Endothelial cell of umbilical vein (primary cell): ENCODE results near the gene COL4A1. TPM values are rescaled to one million over a fixed set of nuclear protein-coding genes. Genes with fewer than 3 reads are reported as not detected.

ENCODE experiments used
- BruUV-seq: library from RNA; stranded (reverse); fragments of 400-500 nt; replicated peaks from 2 replicates; lab custom pipeline; 2021; lab: Mats Ljungman, UMichigan
- CTCF ChIA-PET: fragments of 300-600, 350-600 bp; sonication (Branson Sonifier 250); formaldehyde crosslinking; loops from one replicate; lab custom pipeline; 2021; ENCODE audit warnings: antibody characterized with exemption, inconsistent platforms; lab: Charles Lee
- POLR2A ChIA-PET: fragments of 300-600, 350-600 bp; sonication (Branson Sonifier 250); formaldehyde crosslinking; loops from one replicate; lab custom pipeline; 2021; ENCODE audit warnings: antibody characterized with exemption, inconsistent platforms; lab: Charles Lee
- DNase-seq: peaks from one replicate; pipeline ENCODE4 v3.0.0-alpha.2; 2011; ENCODE audit warnings: low read depth, low spot score
- FAIRE-seq: peaks from 2 replicates; lab custom pipeline; 2011; peaks lifted over from hg19 to GRCh38; lab: Jason Lieb, UNC
- H2AFZ ChIP-seq: 2 replicates; pipeline ENCODE4 v1.6.0; 2012; ENCODE audit warnings: low read depth, low read length, control low read depth, inconsistent platforms
- H3K27ac ChIP-seq: 2 replicates; pipeline ENCODE4 v1.5.1; 2011; ENCODE audit warnings: low read depth, mild to moderate bottlenecking, control low read depth, low read length, moderate library complexity; ENCODE audit not compliant: insufficient read depth
- H3K27me3 ChIP-seq, 2 experiments: 2 replicates each; pipeline versions ENCODE4 v1.6.0 to v1.6.1; 2011; ENCODE audit warnings: low read length in 2 of 2, mixed read lengths in 1 of 2; ENCODE audit not compliant: control insufficient read depth in 2 of 2, insufficient read depth in 2 of 2
- H3K36me3 ChIP-seq, 2 experiments: 2 replicates in 1 of 2; 3 replicates in 1 of 2; pipeline ENCODE4 v1.5.1; 2011; ENCODE audit warnings: low read length in 2 of 2, mild to moderate bottlenecking in 1 of 2, moderate library complexity in 1 of 2; ENCODE audit not compliant: control insufficient read depth in 2 of 2, insufficient read depth in 2 of 2; ENCODE audit errors: extremely low read depth in 1 of 2
- H3K4me1 ChIP-seq: 3 replicates; pipeline ENCODE4 v1.5.1; 2011; ENCODE audit warnings: mild to moderate bottlenecking, low read length; ENCODE audit not compliant: control insufficient read depth, insufficient read depth; ENCODE audit errors: extremely low read depth
- H3K4me2 ChIP-seq: 2 replicates; pipeline ENCODE4 v1.6.1; 2011; ENCODE audit warnings: low read length, control low read depth, mixed read lengths; ENCODE audit not compliant: insufficient read depth
- H3K4me3 ChIP-seq, 3 experiments: fragments of 200-600 bp in 1 of 3; sonication (generic), shearing (Covaris generic) in 1 of 3; replicated peaks in 1 of 3; 2 replicates each; pipeline ENCODE4 v1.5.1; 2011 to 2016; ENCODE audit warnings: control low read depth in 3 of 3, low read length in 3 of 3, mild to moderate bottlenecking in 2 of 3, inconsistent platforms in 1 of 3, low read depth in 1 of 3, moderate library complexity in 1 of 3; ENCODE audit not compliant: insufficient read depth in 1 of 3
- H3K79me2 ChIP-seq: 2 replicates; pipeline ENCODE4 v1.6.0; 2012; ENCODE audit warnings: low read length, inconsistent platforms; ENCODE audit not compliant: control insufficient read depth, insufficient read depth
- H3K9ac ChIP-seq: replicated peaks from 2 replicates; pipeline ENCODE3; 2011; ENCODE audit warnings: low read length, control low read depth; ENCODE audit not compliant: insufficient read depth; ENCODE audit errors: extremely low read depth
- H3K9me1 ChIP-seq: replicated peaks from 3 replicates; pipeline ENCODE4 v1.6.0; 2011; ENCODE audit warnings: mild to moderate bottlenecking, low read length; ENCODE audit not compliant: control insufficient read depth, insufficient read depth; ENCODE audit errors: extremely low read depth
- H3K9me3 ChIP-seq: replicated peaks from 2 replicates; pipeline ENCODE4 v1.5.1; 2012; ENCODE audit warnings: low read length, inconsistent platforms; ENCODE audit not compliant: control insufficient read depth, insufficient read depth
- H4K20me1 ChIP-seq: replicated peaks from 2 replicates; pipeline ENCODE3; 2011; ENCODE audit warnings: mild to moderate bottlenecking, low read length; ENCODE audit not compliant: control insufficient read depth, insufficient read depth; ENCODE audit errors: extremely low read depth
- EZH2 ChIP-seq: IDR thresholded peaks from 2 replicates; pipeline ENCODE4 v1.6.1; 2012; ENCODE audit warnings: borderline replicate concordance, low read depth, mild to moderate bottlenecking, moderate library complexity, low read length, inconsistent platforms; ENCODE audit not compliant: severe bottlenecking
- GATA2 ChIP-seq: IDR thresholded peaks from 2 replicates; pipeline ENCODE4 v1.7.0; 2011; ENCODE audit warnings: low read depth, mild to moderate bottlenecking, moderate library complexity, mixed read lengths, low read length; ENCODE audit not compliant: insufficient read length, insufficient read depth
- JUN ChIP-seq: IDR thresholded peaks from 2 replicates; pipeline ENCODE4 v1.6.1; 2011; ENCODE audit warnings: borderline replicate concordance, low read depth; ENCODE audit not compliant: insufficient read length, insufficient read depth
- MYC ChIP-seq: IDR thresholded peaks from one replicate; pipeline ENCODE4 v1.6.1; 2011; ENCODE audit warnings: mild to moderate bottlenecking, low read depth, low read length
- POLR2A ChIP-seq: IDR thresholded peaks from 2 replicates; pipeline ENCODE4 v1.6.1; 2012; ENCODE audit warnings: low read depth, mild to moderate bottlenecking, control low read depth, low read length
- POLR2AphosphoS5 ChIP-seq: IDR thresholded peaks from 2 replicates; pipeline ENCODE4 v1.6.1; 2012; ENCODE audit warnings: low read depth, mild to moderate bottlenecking, control low read depth, low read length, moderate library complexity; ENCODE audit not compliant: insufficient read depth
- dilution Hi-C: fragments of 300-500 bp; cut with MboI; formaldehyde crosslinking; loops from one replicate; pipeline ENCODE4 v1.15.0; 2019; ENCODE audit warnings: low sequenced_read_pairs; ENCODE audit not compliant: extremely low pct_ligation_motif_present
- intact Hi-C: fragments of 100-400 bp; cut with micrococcal nuclease; formaldehyde crosslinking; loops from one replicate; pipeline ENCODE4 v1.10.0; 2022
- polyA plus RNA-seq, 4 experiments: library from polyadenylated mRNA; depleted of rRNA in 3 of 4; stranded (reverse) in 3 of 4; unstranded in 1 of 4; fragments of >200 nt; gene quantifications; 2 replicates each; pipeline versions ENCODE4 v1.2.1 to v1.2.3, GENCODE V29; 2011 to 2012; ENCODE audit warnings: missing spikeins in 1 of 4
- total RNA-seq: library from RNA; stranded (reverse); gene quantifications from 2 replicates; pipeline ENCODE4 v1.2.3, GENCODE V29; 2021
- TF ChIP-seq, protein P1 (sequence below), 2 donors: IDR thresholded peaks; 1 replicate in 1 of 2; 2 replicates in 1 of 2; pipeline ENCODE4 v1.5.1; 2011; ENCODE audit warnings: low read length in 2 of 2, mild to moderate bottlenecking in 2 of 2, moderate library complexity in 2 of 2, control low read depth in 1 of 2, inconsistent platforms in 1 of 2, low read depth in 1 of 2; ENCODE audit not compliant: insufficient read depth in 1 of 2; ENCODE audit errors: extremely low read depth in 1 of 2
- TF ChIP-seq, protein P2 (sequence below): IDR thresholded peaks from 2 replicates; pipeline ENCODE4 v1.6.1; 2011; ENCODE audit not compliant: insufficient read depth, insufficient read length

Gene COL4A1
- total and polyA plus RNA-seq, 2 donors (not counting 3 experiments of a cell fraction or from before 2014, with no cell fraction given) = 384 to 1,119 TPM

DNA sequence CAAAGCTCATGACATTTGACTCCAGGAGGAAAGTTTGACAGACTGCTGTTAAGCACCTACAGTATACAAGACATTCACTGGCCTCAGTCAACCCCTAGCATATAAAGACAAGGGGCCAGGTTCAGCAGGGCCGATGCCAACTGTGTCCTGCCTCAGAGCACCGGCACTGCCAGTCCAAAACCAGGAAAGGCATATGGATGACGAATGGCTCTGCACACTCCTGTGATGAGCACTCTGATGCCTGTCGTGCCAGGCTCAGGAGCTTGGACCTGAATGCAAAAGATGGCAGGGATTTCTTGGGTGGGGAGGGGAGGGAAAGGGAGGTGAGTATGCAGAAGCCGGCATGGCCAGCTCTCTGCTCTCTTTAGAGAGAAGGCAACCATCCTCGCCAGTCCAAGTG is 38.9 kb downstream of the COL4A1 start:
- BruUV-seq = no TSS peak
- POLR2A ChIA-PET = no interaction called here
- Histone ChIP-seq H3K27me3 (no peaks in the 10 kb centered on the region), H3K9ac (no peak overlapping the region), H3K4me2 (no peak overlapping the region), H3K27ac (no peak overlapping the region), H3K36me3 (peaks cover 6 to 8% of the 10 kb centered on the region in 2 experiments), H4K20me1 (peaks cover 6% of the 10 kb centered on the region), H2AFZ (no peak overlapping the region), H3K9me3 (no peaks in the 10 kb centered on the region), H3K4me3 (no peak overlapping the region), H3K9me1 (no peaks in the 10 kb centered on the region), H3K4me1 (peaks cover 45% of the 10 kb centered on the region), H3K79me2 (peaks cover 48% of the 10 kb centered on the region)
- CTCF ChIA-PET = interaction anchor here (0.9 to 2.2 kb wide), 9 partner anchors 9 to 80 kb away, joined by 3 to 19 read pairs (median 5); partner anchors contain the start of genes COL4A1 and COL4A2
- dilution Hi-C loops = no loop called here
- FAIRE-seq (no peak), DNase-seq (no peak)
- TF ChIP-seq MYC = no peak
- TF ChIP-seq, protein P1, sequence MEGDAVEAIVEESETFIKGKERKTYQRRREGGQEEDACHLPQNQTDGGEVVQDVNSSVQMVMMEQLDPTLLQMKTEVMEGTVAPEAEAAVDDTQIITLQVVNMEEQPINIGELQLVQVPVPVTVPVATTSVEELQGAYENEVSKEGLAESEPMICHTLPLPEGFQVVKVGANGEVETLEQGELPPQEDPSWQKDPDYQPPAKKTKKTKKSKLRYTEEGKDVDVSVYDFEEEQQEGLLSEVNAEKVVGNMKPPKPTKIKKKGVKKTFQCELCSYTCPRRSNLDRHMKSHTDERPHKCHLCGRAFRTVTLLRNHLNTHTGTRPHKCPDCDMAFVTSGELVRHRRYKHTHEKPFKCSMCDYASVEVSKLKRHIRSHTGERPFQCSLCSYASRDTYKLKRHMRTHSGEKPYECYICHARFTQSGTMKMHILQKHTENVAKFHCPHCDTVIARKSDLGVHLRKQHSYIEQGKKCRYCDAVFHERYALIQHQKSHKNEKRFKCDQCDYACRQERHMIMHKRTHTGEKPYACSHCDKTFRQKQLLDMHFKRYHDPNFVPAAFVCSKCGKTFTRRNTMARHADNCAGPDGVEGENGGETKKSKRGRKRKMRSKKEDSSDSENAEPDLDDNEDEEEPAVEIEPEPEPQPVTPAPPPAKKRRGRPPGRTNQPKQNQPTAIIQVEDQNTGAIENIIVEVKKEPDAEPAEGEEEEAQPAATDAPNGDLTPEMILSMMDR (IDR thresholded peaks at IDR 0.05; ENCODE audit: extremely low read depth in 1 of 2, insufficient read depth in 1 of 2, low read depth in 1 of 2, low read length in 2 of 2) = no peak
- no peak for TF ChIP-seq POLR2A
- intact Hi-C loops = no loop called here

GRCh38 chr13:110266983-110267382 is 40.0 kb downstream of the COL4A1 start:
- dilution Hi-C loops (no loop called here), intact Hi-C loops (loop anchor here (1.0 kb wide), 1 partner anchor 31 kb away; no protein-coding TSS in a partner anchor)
- H3K4me2 ChIP-seq = peak overlapping the region; percentile 6
- peaks cover 56% of the 10 kb centered on the region for H3K4me1 ChIP-seq
- CTCF ChIA-PET = interaction anchor here (0.6 to 2.2 kb wide), 14 partner anchors 8 to 1796 kb away, joined by 3 to 19 read pairs (median 4); partner anchors contain the start of genes COL4A1 and COL4A2
- no peaks in the 10 kb centered on the region for H3K9me1 ChIP-seq
- no peaks in the 10 kb centered on the region for H3K9me3 ChIP-seq
- H3K4me3 ChIP-seq = no peak overlapping the region
- no peak for TF ChIP-seq EZH2
- TF ChIP-seq JUN = no peak
- peak; percentile 36 for TF ChIP-seq POLR2AphosphoS5
- peak; percentile 34 for TF ChIP-seq GATA2
- no peak for TF ChIP-seq MYC
- TF ChIP-seq, protein P2, sequence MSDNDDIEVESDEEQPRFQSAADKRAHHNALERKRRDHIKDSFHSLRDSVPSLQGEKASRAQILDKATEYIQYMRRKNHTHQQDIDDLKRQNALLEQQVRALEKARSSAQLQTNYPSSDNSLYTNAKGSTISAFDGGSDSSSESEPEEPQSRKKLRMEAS = no peak
- BruUV-seq = no TSS peak
- peak; percentile 93 for FAIRE-seq
- peaks cover 46% of the 10 kb centered on the region for H3K79me2 ChIP-seq
- H3K27ac ChIP-seq = peak overlapping the region; percentile 54
- H3K9ac ChIP-seq = no peak overlapping the region
- H3K36me3 ChIP-seq = peaks cover 0 to 4% of the 10 kb centered on the region in 2 experiments
- POLR2A ChIA-PET = interaction anchor here (1.0 kb wide), 1 partner anchor 40 kb away, joined by 4 read pairs; the partner anchor contains the start of genes COL4A1 and COL4A2
- H2AFZ ChIP-seq = no peak overlapping the region
- peak; percentile 68 for DNase-seq
- H4K20me1 ChIP-seq = peaks cover 6% of the 10 kb centered on the region
- H3K27me3 ChIP-seq = no peaks in the 10 kb centered on the region
